ENCODE data around the gene CSNK2B.

CSNK2B gene

DNA sequence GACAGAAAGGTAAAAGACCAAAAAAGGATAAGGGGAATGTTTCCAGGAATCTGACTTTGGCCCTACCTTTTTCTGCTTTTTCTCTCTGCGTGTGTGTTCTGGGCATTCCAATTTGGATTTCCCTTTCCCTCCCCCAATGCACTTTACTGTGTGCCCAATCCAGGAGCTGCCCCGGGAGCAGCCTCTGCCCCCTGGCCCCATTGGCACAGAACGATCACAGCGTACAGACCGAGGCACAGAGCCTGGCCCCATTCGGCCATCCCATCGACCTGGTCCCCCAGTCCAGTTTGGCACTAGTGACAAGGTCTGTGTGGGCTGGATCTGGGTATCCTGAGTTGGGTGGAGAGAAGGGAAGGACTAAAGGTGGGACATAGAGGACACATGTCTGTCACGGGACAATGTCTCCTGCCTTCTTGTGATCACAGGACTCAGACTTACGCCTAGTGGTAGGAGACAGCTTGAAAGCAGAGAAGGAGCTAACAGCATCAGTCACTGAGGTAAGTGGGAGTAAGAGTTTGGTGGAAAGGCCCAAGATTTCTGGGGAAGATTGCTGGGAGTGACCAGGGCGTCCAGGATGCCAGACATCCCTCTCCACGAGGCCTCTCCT is 30.8 kb upstream of the CSNK2B start:
- ChIA-PET CTCF (interaction anchor here (1.0 to 2.4 kb wide), 6 partner anchors 9 to 84 kb away, joined by 3 to 7 read pairs (median 4); no protein-coding TSS in a partner anchor), POLR2A (interaction anchor here (0.6 to 1.2 kb wide), 2 partner anchors 9 to 201 kb away, joined by 7 to 8 read pairs; no protein-coding TSS in a partner anchor)
- TF ChIP-seq, protein P1, sequence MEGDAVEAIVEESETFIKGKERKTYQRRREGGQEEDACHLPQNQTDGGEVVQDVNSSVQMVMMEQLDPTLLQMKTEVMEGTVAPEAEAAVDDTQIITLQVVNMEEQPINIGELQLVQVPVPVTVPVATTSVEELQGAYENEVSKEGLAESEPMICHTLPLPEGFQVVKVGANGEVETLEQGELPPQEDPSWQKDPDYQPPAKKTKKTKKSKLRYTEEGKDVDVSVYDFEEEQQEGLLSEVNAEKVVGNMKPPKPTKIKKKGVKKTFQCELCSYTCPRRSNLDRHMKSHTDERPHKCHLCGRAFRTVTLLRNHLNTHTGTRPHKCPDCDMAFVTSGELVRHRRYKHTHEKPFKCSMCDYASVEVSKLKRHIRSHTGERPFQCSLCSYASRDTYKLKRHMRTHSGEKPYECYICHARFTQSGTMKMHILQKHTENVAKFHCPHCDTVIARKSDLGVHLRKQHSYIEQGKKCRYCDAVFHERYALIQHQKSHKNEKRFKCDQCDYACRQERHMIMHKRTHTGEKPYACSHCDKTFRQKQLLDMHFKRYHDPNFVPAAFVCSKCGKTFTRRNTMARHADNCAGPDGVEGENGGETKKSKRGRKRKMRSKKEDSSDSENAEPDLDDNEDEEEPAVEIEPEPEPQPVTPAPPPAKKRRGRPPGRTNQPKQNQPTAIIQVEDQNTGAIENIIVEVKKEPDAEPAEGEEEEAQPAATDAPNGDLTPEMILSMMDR (IDR thresholded peaks at IDR 0.05; ENCODE audit: control extremely low read depth, extremely low read depth, low read depth, missing control alignments), result no peak
- no peak for DNase-seq (ENCODE audit: extremely low spot score)

DNA sequence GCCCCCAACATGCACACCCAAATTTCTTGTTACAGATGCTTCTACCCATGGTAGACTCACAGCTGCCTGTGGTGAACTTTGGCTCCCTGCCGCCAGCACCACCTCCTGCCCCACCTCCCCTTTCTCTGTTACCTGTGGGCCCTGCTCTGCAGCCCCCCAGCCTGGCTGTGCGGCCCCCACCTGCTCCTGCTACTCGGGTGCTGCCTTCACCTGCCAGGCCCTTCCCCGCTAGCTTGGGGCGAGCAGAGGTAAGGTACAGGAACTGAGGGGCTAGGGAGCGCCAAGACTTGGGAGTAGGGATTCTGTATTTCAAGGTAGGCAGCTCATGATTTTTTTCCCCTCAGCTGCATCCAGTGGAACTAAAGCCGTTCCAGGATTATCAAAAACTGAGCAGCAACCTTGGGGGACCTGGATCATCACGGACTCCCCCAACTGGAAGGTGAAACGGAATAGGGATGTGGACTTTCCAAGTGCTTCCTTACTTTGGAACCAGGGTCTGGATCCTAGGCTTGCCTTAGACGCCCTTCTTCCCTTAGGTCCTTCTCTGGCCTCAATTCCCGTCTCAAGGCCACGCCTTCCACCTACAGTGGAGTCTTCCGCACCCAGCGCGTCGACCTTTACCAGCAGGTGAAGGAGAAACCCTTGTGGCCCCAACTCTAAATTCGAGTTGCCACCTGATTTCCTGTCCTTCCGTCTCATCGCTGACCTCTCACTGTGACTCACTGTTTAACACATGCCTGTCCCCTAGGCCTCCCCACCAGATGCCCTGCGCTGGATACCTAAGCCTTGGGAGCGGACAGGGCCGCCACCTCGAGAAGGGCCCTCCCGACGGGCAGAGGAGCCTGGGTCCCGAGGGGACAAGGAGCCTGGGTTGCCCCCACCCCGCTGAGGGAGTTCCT is 28.9 kb upstream of the CSNK2B start:
- ChIA-PET CTCF (interaction anchor here (1.1 to 3.3 kb wide), 4 partner anchors 10 to 14 kb away, joined by 3 to 11 read pairs (median 4); partner anchors contain the start of gene BAG6), POLR2A (interaction anchor here (0.6 kb wide), 1 partner anchor 11 kb away, joined by 4 read pairs; no protein-coding TSS in a partner anchor)
- TF ChIP-seq, protein P1 (IDR thresholded peaks at IDR 0.05; ENCODE audit: control extremely low read depth, extremely low read depth, low read depth, missing control alignments), result no peak
- no peak for DNase-seq (ENCODE audit: extremely low spot score)

DNA sequence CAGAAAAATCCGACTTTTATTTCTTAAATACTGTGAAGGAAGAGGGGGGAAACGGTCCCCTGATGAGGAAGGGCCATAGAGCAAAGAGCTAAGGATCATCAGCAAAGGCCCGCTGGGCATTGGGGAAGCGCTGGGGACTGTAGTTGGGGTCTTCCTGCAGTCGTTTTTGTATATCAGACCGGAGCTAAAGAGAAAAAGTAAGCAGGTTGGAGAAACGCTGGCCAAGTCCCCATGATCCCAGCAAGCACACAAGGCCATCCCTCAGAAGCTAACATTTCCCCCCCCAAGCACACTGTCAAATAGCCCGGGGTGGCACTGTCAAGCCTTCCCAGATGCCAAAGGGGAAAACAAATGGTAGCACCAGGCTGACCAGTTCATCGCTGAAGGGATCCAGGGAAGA is 26.8 kb upstream of the CSNK2B start:
- ChIA-PET POLR2A (interaction anchor here (1.0 to 1.8 kb wide), 4 partner anchors 9 to 64 kb away, joined by 4 to 6 read pairs (median 5); partner anchors contain the start of gene TNF), CTCF (interaction anchor here (0.7 to 3.7 kb wide), 7 partner anchors 9 to 130 kb away, joined by 3 to 15 read pairs (median 4); partner anchors contain the start of gene BAG6)
- no peak for DNase-seq (ENCODE audit: extremely low spot score)
- TF ChIP-seq, protein P1 (IDR thresholded peaks at IDR 0.05; ENCODE audit: control extremely low read depth, extremely low read depth, low read depth, missing control alignments), result no peak

DNA sequence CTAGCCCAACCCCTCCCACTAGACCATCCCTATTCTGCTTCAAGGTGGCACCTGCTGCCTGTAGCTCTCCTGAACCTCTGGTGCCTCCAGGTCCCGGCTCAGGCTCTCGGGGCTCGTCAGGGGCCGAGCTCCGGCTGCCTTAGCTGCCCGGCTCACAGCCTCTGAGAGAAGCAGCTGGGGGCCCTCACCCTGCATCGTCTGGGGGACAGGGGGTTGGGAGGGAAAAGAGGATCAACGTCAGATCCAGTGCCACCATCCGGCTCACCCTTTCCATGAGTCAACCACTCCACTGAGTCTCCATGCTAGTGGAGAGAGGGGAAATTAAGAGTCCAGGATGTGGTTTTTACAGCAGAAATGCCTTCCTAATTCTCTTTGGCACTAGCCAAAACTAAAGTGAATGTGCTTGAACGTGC is 26.4 kb upstream of the CSNK2B start:
- TF ChIP-seq, protein P1 (IDR thresholded peaks at IDR 0.05; ENCODE audit: control extremely low read depth, extremely low read depth, low read depth, missing control alignments), result no peak
- no peak for DNase-seq (ENCODE audit: extremely low spot score)
- POLR2A ChIA-PET, result interaction anchor here (1.0 to 1.8 kb wide), 4 partner anchors 10 to 64 kb away, joined by 4 to 6 read pairs (median 5); partner anchors contain the start of gene TNF
- CTCF ChIA-PET, result interaction anchor here (1.1 to 3.7 kb wide), 7 partner anchors 10 to 130 kb away, joined by 3 to 15 read pairs (median 5); partner anchors contain the start of gene BAG6

DNA sequence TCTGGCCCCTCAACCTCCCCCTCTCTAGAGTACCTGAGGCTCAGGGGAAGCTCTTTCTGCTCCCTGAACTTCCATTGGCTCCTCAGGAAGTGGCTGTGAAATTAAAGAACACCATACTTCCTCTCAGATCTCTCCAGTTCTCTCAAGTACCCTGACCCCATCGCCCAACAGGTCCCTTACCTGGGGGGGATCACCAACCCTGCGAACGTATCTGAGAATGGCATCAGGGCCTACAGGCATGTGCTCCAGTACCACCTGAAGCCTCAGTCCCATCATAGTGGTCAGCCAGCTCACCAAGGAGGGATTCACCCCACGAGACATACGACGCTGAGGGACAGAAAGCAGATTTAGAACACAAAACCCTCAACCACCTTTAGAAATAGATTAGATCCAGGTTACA is 25.3 kb upstream of the CSNK2B start:
- ChIA-PET POLR2A (interaction anchor here (0.6 to 1.1 kb wide), 3 partner anchors 11 to 20 kb away, joined by 3 to 6 read pairs (median 5); partner anchors contain the start of gene C6orf47), CTCF (interaction anchor here (1.0 to 3.7 kb wide), 6 partner anchors 11 to 55 kb away, joined by 3 to 15 read pairs (median 4); partner anchors contain the start of genes BAG6 and LST1)
- TF ChIP-seq, protein P1 (IDR thresholded peaks at IDR 0.05; ENCODE audit: control extremely low read depth, extremely low read depth, low read depth, missing control alignments), result no peak
- no peak for DNase-seq (ENCODE audit: extremely low spot score)

DNA sequence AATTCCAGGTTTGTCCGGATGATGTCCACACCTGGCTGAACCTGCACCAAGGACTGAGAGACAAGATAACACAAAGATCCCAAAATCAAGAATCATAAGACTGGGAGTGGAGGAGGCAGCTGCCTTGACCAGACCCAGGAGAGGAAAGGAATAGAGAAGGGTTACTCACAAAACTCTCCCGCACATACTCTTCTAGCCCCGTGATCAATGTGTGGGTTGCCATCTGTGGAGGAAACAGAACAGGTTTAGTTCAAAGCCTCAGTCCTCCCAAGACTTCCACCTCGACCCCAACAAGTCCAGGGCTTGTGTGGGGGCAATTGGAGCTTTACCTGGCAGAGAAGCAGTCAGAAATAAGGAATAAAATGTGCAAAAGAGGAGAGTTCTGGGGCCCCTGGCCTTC is 24.5 kb upstream of the CSNK2B start:
- POLR2A ChIA-PET, result no interaction called here
- CTCF ChIA-PET, result interaction anchor here (0.8 to 3.7 kb wide), 3 partner anchors 44 to 90 kb away, joined by 3 to 15 read pairs (median 3); partner anchors contain the start of gene LST1
- no peak for DNase-seq (ENCODE audit: extremely low spot score)
- TF ChIP-seq, protein P1 (IDR thresholded peaks at IDR 0.05; ENCODE audit: control extremely low read depth, extremely low read depth, low read depth, missing control alignments), result no peak

All from GM10248 (cell line).